Subcutaneous adipose tissue (tissue), 4 donors: ENCODE results near the gene OTUD4. TPM values are rescaled to one million over a fixed set of nuclear protein-coding genes. Genes with fewer than 3 reads are reported as not detected.

Experiments used
- CTCF ChIP-seq: fragments of 450-650 bp; IDR thresholded peaks from one replicate; pipeline ENCODE4 v1.5.1; 2016; ENCODE audit warnings: low read depth, mild to moderate bottlenecking, control low read depth, antibody characterized with exemption, moderate library complexity
- total RNA-seq, 4 donors: library from RNA; depleted of rRNA; stranded (reverse); fragments of >200 nt; gene quantifications; one replicate each; pipeline ENCODE4 v1.1.0, GENCODE V29; 2016

The OTUD4 gene
- total RNA-seq, 4 donors from 2014 or later, result 29.2 to 43.2 (median 35.0) TPM

GRCh38 chr4:145103496-145103895, 76.9 kb downstream of the OTUD4 start:
- no peak for TF ChIP-seq CTCF

- no peak for TF ChIP-seq CTCF
Measured at GRCh38 chr4:145102619-145103018, 77.8 kb downstream of the OTUD4 start.

GRCh38 chr4:145101091-145101490, 79.3 kb downstream of the OTUD4 start:
- TF ChIP-seq CTCF, result no peak

- no peak for TF ChIP-seq CTCF
Measured at GRCh38 chr4:145099653-145100052, 80.7 kb downstream of the OTUD4 start.

GRCh38 chr4:145098675-145099037, 81.7 kb downstream of the OTUD4 start:
- TF ChIP-seq CTCF, result no peak

GRCh38 chr4:145097821-145098674, 82.3 kb downstream of the OTUD4 start, which contains the start of the genes ABCE1 and ANAPC10:
ABCE1 (plus strand) TSS chr4:145098311; CDS start chr4:145104413, 6,102 bp downstream.
ANAPC10 (minus strand) TSS chr4:145098196; CDS start chr4:145096099, 2,097 bp downstream.
- TF ChIP-seq CTCF, result no peak

- no peak for TF ChIP-seq CTCF
Measured at GRCh38 chr4:145097331-145097820, 83.0 kb downstream of the OTUD4 start.
